KMS-11 (cell line): ENCODE results near the gene HHLA2.

Experiments
- H2AFZ ChIP-seq: fragments of 200-600 bp; sonication (generic); 2 replicates; pipeline ENCODE4 v1.6.1; 2016; ENCODE audit warnings: antibody characterized with exemption, mixed run types, low read depth
- H3K27ac ChIP-seq: fragments of 200-600 bp; sonication (generic); 2 replicates; pipeline ENCODE4 v1.6.1; 2016; ENCODE audit warnings: mild to moderate bottlenecking, mixed run types
- H3K27me3 ChIP-seq: fragments of 200-600 bp; sonication (generic); 2 replicates; pipeline ENCODE4 v1.6.1; 2017; ENCODE audit warnings: mild to moderate bottlenecking, low read depth, mixed run types, moderate library complexity; ENCODE audit not compliant: insufficient read depth
- H3K36me3 ChIP-seq: fragments of 200-600 bp; sonication (generic); 2 replicates; pipeline ENCODE4 v1.6.1; 2017; ENCODE audit warnings: mild to moderate bottlenecking, mixed run types; ENCODE audit not compliant: insufficient read depth
- H3K4me1 ChIP-seq: fragments of 200-600 bp; sonication (generic); 2 replicates; pipeline ENCODE4 v1.6.1; 2016; ENCODE audit warnings: mild to moderate bottlenecking, low read depth, mixed run types; ENCODE audit not compliant: poor library complexity, severe bottlenecking
- H3K4me2 ChIP-seq: fragments of 200-600 bp; sonication (generic); 2 replicates; pipeline ENCODE4 v1.7.0; 2016; ENCODE audit warnings: mild to moderate bottlenecking, mixed run types
- H3K4me3 ChIP-seq: fragments of 200-600 bp; sonication (generic); IDR thresholded peaks from 2 replicates; pipeline ENCODE4 v1.6.1; 2017; ENCODE audit warnings: low read depth, low read length, mixed read lengths; ENCODE audit not compliant: insufficient read depth
- H3K79me2 ChIP-seq: fragments of 200-600 bp; sonication (generic); 2 replicates; pipeline ENCODE4 v1.6.1; 2016; ENCODE audit warnings: low read depth, mixed run types; ENCODE audit not compliant: insufficient read depth
- H3K9ac ChIP-seq: fragments of 200-600 bp; sonication (generic); 2 replicates; pipeline ENCODE4 v1.6.1; 2016; ENCODE audit warnings: mild to moderate bottlenecking, mixed run types
- H4K20me1 ChIP-seq: fragments of 200-600 bp; sonication (generic); 2 replicates; pipeline ENCODE4 v1.6.1; 2016; ENCODE audit warnings: mild to moderate bottlenecking, mixed run types; ENCODE audit not compliant: insufficient read depth
- CTCF ChIP-seq: fragments of 200-600 bp; sonication (generic); conservative IDR thresholded peaks from 2 replicates; pipeline ENCODE4 v1.6.1; 2017; ENCODE audit warnings: low read depth, mild to moderate bottlenecking, antibody characterized with exemption, low read length, moderate library complexity, mixed read lengths

The HHLA2 gene

GRCh38 chr3:108412121-108412750, 115.9 kb downstream of the HHLA2 start:
- H3K79me2 ChIP-seq, result no peaks in the 10 kb centered on the region
- H4K20me1 ChIP-seq, result no peaks in the 10 kb centered on the region
- H3K27ac ChIP-seq, result no peak overlapping the region
- H3K4me3 ChIP-seq, result no peak overlapping the region
- TF ChIP-seq CTCF, result no peak
- H3K27me3 ChIP-seq, result no peaks in the 10 kb centered on the region
- H3K4me2 ChIP-seq, result no peak overlapping the region
- no peak overlapping the region for H2AFZ ChIP-seq
- H3K4me1 ChIP-seq, result no peaks in the 10 kb centered on the region
- H3K9ac ChIP-seq, result no peak overlapping the region
- H3K36me3 ChIP-seq, result no peaks in the 10 kb centered on the region

GRCh38 chr3:108414007-108414406, 117.7 kb downstream of the HHLA2 start:
- no peak for TF ChIP-seq CTCF
- Histone ChIP-seq H3K27me3 (no peaks in the 10 kb centered on the region), H3K9ac (no peak overlapping the region), H3K4me3 (no peak overlapping the region), H2AFZ (no peak overlapping the region), H3K79me2 (no peaks in the 10 kb centered on the region), H3K27ac (no peak overlapping the region), H3K36me3 (no peaks in the 10 kb centered on the region), H3K4me2 (no peak overlapping the region), H3K4me1 (no peaks in the 10 kb centered on the region), H4K20me1 (no peaks in the 10 kb centered on the region)

- Histone ChIP-seq H3K4me2 (no peak overlapping the region), H3K27me3 (no peaks in the 10 kb centered on the region), H3K9ac (no peak overlapping the region), H3K36me3 (no peaks in the 10 kb centered on the region), H3K79me2 (no peaks in the 10 kb centered on the region), H2AFZ (no peak overlapping the region), H3K4me1 (no peaks in the 10 kb centered on the region), H3K4me3 (no peak overlapping the region), H3K27ac (no peak overlapping the region), H4K20me1 (no peaks in the 10 kb centered on the region)
- TF ChIP-seq CTCF, result no peak
Measured at GRCh38 chr3:108415661-108416060, 119.3 kb downstream of the HHLA2 start.

GRCh38 chr3:108416111-108416869, 119.9 kb downstream of the HHLA2 start:
- Histone ChIP-seq H3K27ac (no peak overlapping the region), H3K4me2 (no peak overlapping the region), H3K36me3 (no peaks in the 10 kb centered on the region), H3K4me1 (no peaks in the 10 kb centered on the region), H3K79me2 (no peaks in the 10 kb centered on the region), H3K27me3 (no peaks in the 10 kb centered on the region), H3K9ac (no peak overlapping the region), H4K20me1 (no peaks in the 10 kb centered on the region), H2AFZ (no peak overlapping the region), H3K4me3 (no peak overlapping the region)
- no peak for TF ChIP-seq CTCF
